ENCODE data around the gene TRAF5. TPM values are rescaled to one million over a fixed set of nuclear protein-coding genes. Genes with fewer than 3 reads are reported as not detected.
A peak's percentile ranks its signal among the peaks of the same experiment; 100 is the strongest.

The TRAF5 gene
- total RNA-seq, 1 donor from 2014 or later, result 1.6 TPM

- no peak for DNase-seq (ENCODE audit: low read depth)
- Histone ChIP-seq H3K4me3 (ENCODE audit: low read depth, low read length) (no peak overlapping the region), H3K27me3 (ENCODE audit: control insufficient read depth, insufficient read depth, low read length) (no peaks in the 10 kb centered on the region), H3K36me3 (ENCODE audit: control insufficient read depth, insufficient read depth, low read length) (no peaks in the 10 kb centered on the region)
- no peak for FAIRE-seq
- TF ChIP-seq CTCF (IDR thresholded peaks at IDR 0.05; ENCODE audit: insufficient read depth, low read length, severe bottlenecking), result no peak
These were observed 7.3 kb downstream of the TRAF5 start for GRCh38 chr1:211333906-211334305.

- peak; percentile 36 for DNase-seq (ENCODE audit: low read depth)
- Histone ChIP-seq H3K36me3 (ENCODE audit: control insufficient read depth, insufficient read depth, low read length) (no peaks in the 10 kb centered on the region), H3K4me3 (ENCODE audit: low read depth, low read length) (no peak overlapping the region), H3K27me3 (ENCODE audit: control insufficient read depth, insufficient read depth, low read length) (no peaks in the 10 kb centered on the region)
- no peak for FAIRE-seq
- no peak for TF ChIP-seq CTCF (IDR thresholded peaks at IDR 0.05; ENCODE audit: insufficient read depth, low read length, severe bottlenecking)
These were observed 8.4 kb downstream of the TRAF5 start for GRCh38 chr1:211334986-211335385.

- FAIRE-seq, result no peak
- no peak for TF ChIP-seq CTCF (IDR thresholded peaks at IDR 0.05; ENCODE audit: insufficient read depth, low read length, severe bottlenecking)
- no peak for DNase-seq (ENCODE audit: low read depth)
- no peaks in the 10 kb centered on the region for H3K36me3 ChIP-seq (ENCODE audit: control insufficient read depth, insufficient read depth, low read length)
- H3K27me3 ChIP-seq (ENCODE audit: control insufficient read depth, insufficient read depth, low read length), result no peaks in the 10 kb centered on the region
- H3K4me3 ChIP-seq (ENCODE audit: low read depth, low read length), result no peak overlapping the region
These were observed 9.0 kb downstream of the TRAF5 start for GRCh38 chr1:211335522-211336157.

GRCh38 chr1:211336161-211336560, 9.5 kb downstream of the TRAF5 start:
- DNase-seq (ENCODE audit: low read depth), result no peak
- no peak for TF ChIP-seq CTCF (IDR thresholded peaks at IDR 0.05; ENCODE audit: insufficient read depth, low read length, severe bottlenecking)
- H3K4me3 ChIP-seq (ENCODE audit: low read depth, low read length), result no peak overlapping the region
- FAIRE-seq, result no peak
- H3K36me3 ChIP-seq (ENCODE audit: control insufficient read depth, insufficient read depth, low read length), result no peaks in the 10 kb centered on the region
- H3K27me3 ChIP-seq (ENCODE audit: control insufficient read depth, insufficient read depth, low read length), result no peaks in the 10 kb centered on the region

- Histone ChIP-seq H3K36me3 (ENCODE audit: control insufficient read depth, insufficient read depth, low read length) (no peaks in the 10 kb centered on the region), H3K27me3 (ENCODE audit: control insufficient read depth, insufficient read depth, low read length) (no peaks in the 10 kb centered on the region)
- FAIRE-seq, result no peak
These were observed 10.1 kb downstream of the TRAF5 start for GRCh38 chr1:211336775-211337174.

More at GRCh38 chr1:211336775-211337174, 10.1 kb downstream of the TRAF5 start:
- H3K4me3 ChIP-seq (ENCODE audit: low read depth, low read length), result no peak overlapping the region
- no peak for TF ChIP-seq CTCF (IDR thresholded peaks at IDR 0.05; ENCODE audit: insufficient read depth, low read length, severe bottlenecking)
- DNase-seq (ENCODE audit: low read depth), result no peak
